Esophagus squamous epithelium (tissue), 5 donors: ENCODE data around the gene CCDC30. TPM values are rescaled to one million over a fixed set of nuclear protein-coding genes. Genes with fewer than 3 reads are reported as not detected.

Experiments
- DNase-seq: peaks from one replicate; lab custom pipeline; 2025; lab: John Stamatoyannopoulos, UW
- H3K27ac ChIP-seq, 4 donors: fragments of 200-600 bp; sonication (generic); one replicate each; pipeline ENCODE4 v1.5.1; 2016 to 2019; ENCODE audit warnings: mild to moderate bottlenecking in 1 of 4
- H3K27me3 ChIP-seq, 4 donors: fragments of 200-600 bp; sonication (generic); 1 replicate in 3 of 4; 2 replicates in 1 of 4; pipeline versions ENCODE4 v1.5.1 to v1.6.0; 2017 to 2021; ENCODE audit warnings: antibody characterized with exemption in 1 of 4
- H3K36me3 ChIP-seq, 3 donors: fragments of 200-600 bp; sonication (generic); one replicate each; pipeline ENCODE4 v1.5.1; 2016 to 2019
- H3K4me1 ChIP-seq, 3 donors: fragments of 200-600 bp; sonication (generic); one replicate each; pipeline ENCODE4 v1.5.1; 2017 to 2019
- H3K4me3 ChIP-seq, 4 donors: fragments of 200-600 bp; sonication (generic); 1 replicate in 3 of 4; 2 replicates in 1 of 4; pipeline ENCODE4 v1.5.1; 2016 to 2019; ENCODE audit warnings: mild to moderate bottlenecking in 2 of 4, moderate library complexity in 1 of 4
- H3K9me3 ChIP-seq, 3 donors: fragments of 200-600 bp; sonication (generic); one replicate each; pipeline ENCODE4 v1.5.1; 2016 to 2019
- POLR2A ChIP-seq, 4 donors: fragments of 450-650 bp; IDR thresholded peaks; one replicate each; pipeline ENCODE4 v1.6.1; 2017; ENCODE audit warnings: antibody characterized with exemption in 4 of 4, mild to moderate bottlenecking in 4 of 4, moderate library complexity in 3 of 4
- WGBS, 2 donors: methylation state at CpG; one replicate each; pipeline ENCODE4 v1.1.5; 2018; 5-methylcytosine and 5-hydroxymethylcytosine counted together
- intact Hi-C: fragments of 100-400 bp; cut with DNase I; formaldehyde crosslinking; loops from one replicate; pipeline ENCODE4 v1.15.0; 2022
- total RNA-seq, 4 donors: library from RNA; depleted of rRNA; stranded (reverse); fragments of >200 nt; gene quantifications; one replicate each; pipeline ENCODE4 v1.1.0, GENCODE V29; 2016
- TF ChIP-seq, protein P1 (sequence below), 6 experiments: fragments of 450-650 bp in 4 of 6; fragments of 200-600 bp in 2 of 6; sonication (generic) in 2 of 6; IDR thresholded peaks; one replicate each; pipeline ENCODE4 v1.5.1; 2016 to 2019; ENCODE audit warnings: antibody characterized with exemption in 6 of 6, mild to moderate bottlenecking in 4 of 6, moderate library complexity in 4 of 6
- donor health status: DM: yes; HTN: yes; CAD: no.

CCDC30 gene
- total RNA-seq, 4 donors from 2014 or later, result 0.12 to 1.3 (median 0.42) TPM

DNA sequence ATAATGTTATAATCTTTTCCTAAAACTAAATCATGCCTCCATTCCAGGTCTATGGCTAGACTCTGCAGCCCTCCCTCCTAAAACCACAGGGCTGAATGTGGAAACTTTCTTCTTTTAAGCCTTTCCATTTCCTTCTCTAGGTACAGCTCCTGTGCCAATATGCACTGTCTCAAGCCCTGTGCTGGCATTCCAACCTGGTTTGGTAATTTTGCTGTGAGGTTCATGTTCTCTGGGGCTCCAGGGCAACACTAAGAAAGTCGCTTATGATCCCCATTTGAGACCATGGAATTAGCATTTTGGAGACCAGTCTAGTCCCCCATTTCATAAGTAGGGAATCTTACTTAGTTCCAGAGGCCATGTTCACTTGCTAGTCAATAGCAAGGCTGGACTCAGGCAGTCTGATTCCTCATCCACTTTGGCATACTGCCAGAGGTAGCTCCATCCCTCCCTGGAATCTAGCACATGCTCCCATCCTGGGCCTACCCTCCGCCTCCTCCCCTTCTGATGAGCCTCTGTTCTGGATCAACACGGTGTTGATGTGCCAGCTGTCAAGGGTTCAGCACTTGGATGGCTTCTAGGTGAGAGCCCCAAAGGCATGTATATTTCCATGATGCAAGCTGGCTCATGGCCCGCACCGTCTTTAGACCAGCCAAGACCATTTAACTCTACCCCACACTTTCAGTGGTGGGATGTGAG is 43.8 kb upstream of the CCDC30 start:
- Histone ChIP-seq H3K27ac (no peak overlapping the region), H3K9me3 (no peaks in the 10 kb centered on the region), H3K27me3 (peaks cover 0 to 5% (median 0%) of the 10 kb centered on the region in 4 donors), H3K36me3 (no peaks in the 10 kb centered on the region), H3K4me3 (no peak overlapping the region), H3K4me1 (peaks cover 0 to 21% (median 4%) of the 10 kb centered on the region in 3 donors)
- intact Hi-C loops, result no loop called here
- 64 to 100% methylated on average over 1 to 3 of the region's 5 CpGs for WGBS, 2 donors
- no peak for DNase-seq
- TF ChIP-seq, protein P1, sequence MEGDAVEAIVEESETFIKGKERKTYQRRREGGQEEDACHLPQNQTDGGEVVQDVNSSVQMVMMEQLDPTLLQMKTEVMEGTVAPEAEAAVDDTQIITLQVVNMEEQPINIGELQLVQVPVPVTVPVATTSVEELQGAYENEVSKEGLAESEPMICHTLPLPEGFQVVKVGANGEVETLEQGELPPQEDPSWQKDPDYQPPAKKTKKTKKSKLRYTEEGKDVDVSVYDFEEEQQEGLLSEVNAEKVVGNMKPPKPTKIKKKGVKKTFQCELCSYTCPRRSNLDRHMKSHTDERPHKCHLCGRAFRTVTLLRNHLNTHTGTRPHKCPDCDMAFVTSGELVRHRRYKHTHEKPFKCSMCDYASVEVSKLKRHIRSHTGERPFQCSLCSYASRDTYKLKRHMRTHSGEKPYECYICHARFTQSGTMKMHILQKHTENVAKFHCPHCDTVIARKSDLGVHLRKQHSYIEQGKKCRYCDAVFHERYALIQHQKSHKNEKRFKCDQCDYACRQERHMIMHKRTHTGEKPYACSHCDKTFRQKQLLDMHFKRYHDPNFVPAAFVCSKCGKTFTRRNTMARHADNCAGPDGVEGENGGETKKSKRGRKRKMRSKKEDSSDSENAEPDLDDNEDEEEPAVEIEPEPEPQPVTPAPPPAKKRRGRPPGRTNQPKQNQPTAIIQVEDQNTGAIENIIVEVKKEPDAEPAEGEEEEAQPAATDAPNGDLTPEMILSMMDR (IDR thresholded peaks at IDR 0.05), result no peak
- no peak for TF ChIP-seq POLR2A (IDR thresholded peaks at IDR 0.05)

DNA sequence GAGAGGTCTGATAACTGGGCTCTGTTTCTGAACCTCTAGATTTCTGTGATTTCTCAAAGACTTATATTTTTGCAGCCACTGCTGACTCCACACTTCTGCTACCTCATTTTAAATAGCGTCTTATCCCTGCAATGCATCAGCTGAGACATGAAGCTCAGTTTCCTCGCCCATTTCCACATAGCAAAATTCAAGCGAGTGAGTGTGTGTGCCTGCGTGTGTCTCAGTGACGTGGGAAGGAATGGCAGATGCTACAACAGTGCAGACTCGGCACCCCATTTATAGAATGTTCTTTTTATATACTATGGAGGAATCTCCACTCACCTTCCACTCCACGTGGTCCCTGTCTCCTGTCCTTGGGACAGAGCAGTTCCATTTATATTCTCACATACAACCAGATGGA is 43.0 kb upstream of the CCDC30 start:
- Histone ChIP-seq H3K27ac (no peak overlapping the region), H3K9me3 (no peaks in the 10 kb centered on the region), H3K27me3 (peaks cover 0 to 5% (median 0%) of the 10 kb centered on the region in 4 donors), H3K4me1 (peaks cover 0 to 21% (median 4%) of the 10 kb centered on the region in 3 donors), H3K36me3 (no peaks in the 10 kb centered on the region), H3K4me3 (no peak overlapping the region)
- WGBS, 2 donors, result 78 to 80% methylated on average over 7 of the region's 7 CpGs
- TF ChIP-seq POLR2A (IDR thresholded peaks at IDR 0.05), result no peak
- TF ChIP-seq, protein P1 (IDR thresholded peaks at IDR 0.05), result no peak
- intact Hi-C loops, result no loop called here
- DNase-seq, result no peak

DNA sequence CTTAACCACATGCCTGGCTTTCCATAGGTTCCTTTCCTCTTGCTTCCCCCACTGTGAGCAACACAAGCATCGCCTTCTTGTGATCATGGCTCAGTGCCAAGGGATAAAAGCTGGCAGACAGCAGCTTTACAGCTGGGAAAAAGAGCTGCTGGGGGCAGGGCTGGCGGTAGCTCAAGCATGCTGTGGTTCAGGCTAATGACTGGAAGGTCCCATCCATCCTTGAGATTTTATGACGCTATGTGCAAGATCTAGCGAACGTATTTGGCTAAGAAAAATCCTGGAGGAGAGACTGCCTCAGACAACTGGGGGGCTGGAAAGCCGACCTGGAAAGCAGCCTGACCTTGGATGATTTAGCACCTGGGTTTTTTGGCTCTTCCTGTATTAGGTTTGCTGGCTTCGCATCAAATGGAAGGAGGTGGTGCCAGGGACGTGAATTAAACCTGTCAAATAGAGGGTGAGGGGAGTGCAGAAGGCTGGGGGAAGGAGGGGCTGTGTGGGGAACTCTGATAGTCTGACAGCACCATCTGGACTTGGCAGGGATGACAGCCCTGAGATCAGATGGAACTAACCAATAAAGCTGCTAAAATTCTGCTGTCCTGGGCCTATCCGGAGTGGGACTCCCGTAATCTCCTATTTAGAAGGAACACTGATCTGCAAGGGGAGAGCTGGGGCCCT is 42.0 kb upstream of the CCDC30 start:
- 4 to 23% methylated on average over 8 to 10 of the region's 10 CpGs for WGBS, 2 donors
- peaks cover 0 to 5% (median 0%) of the 10 kb centered on the region in 4 donors for H3K27me3 ChIP-seq
- TF ChIP-seq POLR2A (IDR thresholded peaks at IDR 0.05), result no peak
- TF ChIP-seq, protein P1 (IDR thresholded peaks at IDR 0.05), result no peak
- H3K27ac ChIP-seq, result no peak overlapping the region
- intact Hi-C loops, result no loop called here
- no peak overlapping the region for H3K4me3 ChIP-seq
- H3K36me3 ChIP-seq, result no peaks in the 10 kb centered on the region
- no peaks in the 10 kb centered on the region for H3K9me3 ChIP-seq
- no peak for DNase-seq
- H3K4me1 ChIP-seq, result peaks cover 0 to 21% (median 4%) of the 10 kb centered on the region in 3 donors

DNA sequence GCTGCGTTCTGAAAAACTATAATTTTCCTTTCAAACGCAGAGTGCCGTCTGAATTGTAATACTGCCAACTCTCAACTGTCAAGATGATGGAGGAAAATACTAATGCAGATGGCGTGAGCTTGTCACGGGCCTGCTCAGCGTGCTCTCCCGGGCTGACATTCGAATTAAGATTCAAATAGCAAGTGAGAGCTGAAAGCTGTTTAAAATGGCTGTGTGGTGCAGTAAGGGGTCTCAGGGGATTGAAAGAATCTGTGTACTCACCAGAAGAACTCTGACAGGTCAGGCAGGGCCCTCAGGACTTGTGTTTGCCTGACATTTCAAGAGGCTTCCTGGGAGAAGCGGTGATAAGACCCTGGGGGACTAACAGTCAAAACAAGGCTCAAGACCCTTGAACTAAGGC is 40.3 kb upstream of the CCDC30 start:
- no peak for TF ChIP-seq POLR2A (IDR thresholded peaks at IDR 0.05)
- TF ChIP-seq, protein P1 (IDR thresholded peaks at IDR 0.05), result no peak
- Histone ChIP-seq H3K36me3 (no peaks in the 10 kb centered on the region), H3K27ac (no peak overlapping the region), H3K9me3 (no peaks in the 10 kb centered on the region), H3K4me3 (no peak overlapping the region), H3K4me1 (peaks cover 0 to 21% (median 4%) of the 10 kb centered on the region in 3 donors), H3K27me3 (peaks cover 0 to 5% (median 0%) of the 10 kb centered on the region in 4 donors)
- 72 to 76% methylated on average over 9 of the region's 9 CpGs for WGBS, 2 donors
- DNase-seq, result no peak
- intact Hi-C loops, result no loop called here

DNA sequence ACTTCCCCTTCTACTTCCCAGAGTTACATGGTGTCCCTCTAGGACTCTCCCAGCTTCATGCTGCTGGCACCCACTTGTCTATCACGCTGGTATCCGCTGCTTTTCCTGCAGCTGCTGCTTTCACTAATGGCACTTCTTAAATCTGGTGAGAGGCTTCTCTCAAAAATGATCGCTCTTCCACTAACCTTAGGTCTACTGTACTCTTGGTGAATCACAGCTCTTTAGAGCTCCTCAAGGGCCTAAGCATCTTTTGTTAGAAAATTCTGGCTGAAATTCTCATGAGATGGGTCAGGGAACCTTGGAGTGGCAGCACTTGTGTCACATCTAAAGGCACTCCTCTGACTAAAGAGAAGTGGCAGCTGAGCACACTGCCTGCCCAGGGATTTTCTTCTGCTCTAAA is 39.4 kb upstream of the CCDC30 start:
- no peak for TF ChIP-seq POLR2A (IDR thresholded peaks at IDR 0.05)
- TF ChIP-seq, protein P1 (IDR thresholded peaks at IDR 0.05), result no peak
- H3K27ac ChIP-seq, result no peak overlapping the region
- H3K9me3 ChIP-seq, result no peaks in the 10 kb centered on the region
- WGBS, 2 donors, result 81 to 97% methylated on average over 3 of the region's 3 CpGs
- DNase-seq, result no peak
- intact Hi-C loops, result no loop called here
- peaks cover 0 to 5% (median 0%) of the 10 kb centered on the region in 4 donors for H3K27me3 ChIP-seq
- no peak overlapping the region for H3K4me3 ChIP-seq
- H3K4me1 ChIP-seq, result peaks cover 0 to 21% (median 4%) of the 10 kb centered on the region in 3 donors
- no peaks in the 10 kb centered on the region for H3K36me3 ChIP-seq
